IPS DF 6.9 (cell line): ENCODE data around the gene LIG3.

Experiments used
- DNase-seq: peaks from one replicate; pipeline ENCODE4 v3.0.0-alpha.2; 2013; ENCODE audit warnings: low read depth, low spot score
- H3K27ac ChIP-seq: one replicate; pipeline ENCODE4 v1.5.1; 2013; ENCODE audit warnings: low read length, control low read depth
- H3K27me3 ChIP-seq: 2 replicates; pipeline ENCODE4 v1.6.1; 2013; ENCODE audit warnings: mild to moderate bottlenecking, low read length; ENCODE audit not compliant: control insufficient read depth, insufficient read depth
- H3K36me3 ChIP-seq: 2 replicates; pipeline ENCODE4 v1.6.1; 2013; ENCODE audit warnings: low read length; ENCODE audit not compliant: control insufficient read depth, insufficient read depth
- H3K4me1 ChIP-seq: 2 replicates; pipeline ENCODE4 v1.6.1; 2013; ENCODE audit warnings: low read length; ENCODE audit not compliant: control insufficient read depth, insufficient read depth
- H3K4me3 ChIP-seq: 2 replicates; pipeline ENCODE4 v1.5.1; 2013; ENCODE audit warnings: mild to moderate bottlenecking, low read length
- H3K9me3 ChIP-seq: 2 replicates; pipeline ENCODE4 v1.6.1; 2013; ENCODE audit warnings: low read length, inconsistent platforms; ENCODE audit not compliant: control insufficient read depth, insufficient read depth
- WGBS: extraction: QIAGEN DNeasy Blood & Tissue Kit; methylation state at CpG from one replicate; pipeline ENCODE4 v1.1.7; 2013; ENCODE audit warnings: mixed read lengths, missing lambda C conversion rate; ENCODE audit not compliant: insufficient read length, insufficient coverage; 5-methylcytosine and 5-hydroxymethylcytosine counted together

LIG3 gene

GRCh38 chr17:35052780-35053179, 72.5 kb downstream of the LIG3 start:
- Histone ChIP-seq H3K27ac (no peak overlapping the region), H3K36me3 (no peaks in the 10 kb centered on the region), H3K9me3 (no peaks in the 10 kb centered on the region), H3K4me1 (no peaks in the 10 kb centered on the region; the same call in 1 of the 2 replicates), H3K27me3 (no peaks in the 10 kb centered on the region), H3K4me3 (no peak overlapping the region)
- no peak for DNase-seq

DNA sequence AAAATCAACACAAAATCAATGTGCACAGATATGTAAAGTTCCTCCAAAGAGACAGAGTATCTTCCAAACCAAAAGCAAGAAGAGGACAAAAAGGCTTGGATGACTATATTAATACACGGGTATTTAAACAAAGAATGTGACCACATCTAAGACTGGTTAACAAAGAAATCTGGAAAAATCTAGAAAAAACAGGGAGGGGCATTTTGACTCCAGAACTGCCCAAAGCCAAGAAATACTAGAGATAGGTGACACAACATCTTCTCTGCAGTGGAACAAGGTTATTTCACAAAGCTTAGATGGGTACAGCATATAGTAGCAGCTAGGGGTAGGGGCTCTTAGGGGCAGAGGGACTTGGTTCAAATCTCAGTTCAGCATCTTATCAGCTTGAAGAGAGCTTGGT, 72.9 kb downstream of the LIG3 start:
- H3K27ac ChIP-seq: no peak overlapping the region
- no peaks in the 10 kb centered on the region for H3K36me3 ChIP-seq
- no peaks in the 10 kb centered on the region for H3K9me3 ChIP-seq
- WGBS: no CpG with 5 or more reads among the region's 1 CpG
- no peak for DNase-seq
- H3K4me1 ChIP-seq: no peaks in the 10 kb centered on the region; the same call in 1 of the 2 replicates
- no peak overlapping the region for H3K4me3 ChIP-seq
- H3K27me3 ChIP-seq: no peaks in the 10 kb centered on the region

DNA sequence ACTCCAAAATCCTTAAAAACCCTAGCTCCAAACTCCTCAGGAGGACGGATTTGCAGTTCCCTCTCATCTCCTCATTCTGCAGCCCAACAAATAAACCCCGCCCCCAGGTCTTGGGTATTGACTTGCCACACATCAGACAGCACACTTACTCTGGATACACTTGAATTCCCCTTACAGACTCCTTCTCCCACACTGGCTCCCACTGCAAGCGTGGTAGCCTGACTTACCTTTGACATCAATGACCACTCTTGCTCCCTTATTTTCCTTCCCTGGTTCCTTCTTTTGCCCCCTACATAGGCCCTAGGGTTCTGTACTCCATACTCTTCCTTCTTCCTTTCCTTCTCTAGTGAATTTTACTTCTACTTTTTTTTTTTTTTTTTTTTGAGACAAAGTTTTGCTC, 75.7 kb downstream of the LIG3 start:
- H3K27ac ChIP-seq: no peak overlapping the region
- WGBS: no CpG with 5 or more reads among the region's 3 CpGs
- no peaks in the 10 kb centered on the region for H3K9me3 ChIP-seq
- H3K4me3 ChIP-seq: no peak overlapping the region
- no peak for DNase-seq
- no peaks in the 10 kb centered on the region for H3K36me3 ChIP-seq
- no peaks in the 10 kb centered on the region for H3K27me3 ChIP-seq
- H3K4me1 ChIP-seq: no peaks in the 10 kb centered on the region; the same call in 1 of the 2 replicates

DNA sequence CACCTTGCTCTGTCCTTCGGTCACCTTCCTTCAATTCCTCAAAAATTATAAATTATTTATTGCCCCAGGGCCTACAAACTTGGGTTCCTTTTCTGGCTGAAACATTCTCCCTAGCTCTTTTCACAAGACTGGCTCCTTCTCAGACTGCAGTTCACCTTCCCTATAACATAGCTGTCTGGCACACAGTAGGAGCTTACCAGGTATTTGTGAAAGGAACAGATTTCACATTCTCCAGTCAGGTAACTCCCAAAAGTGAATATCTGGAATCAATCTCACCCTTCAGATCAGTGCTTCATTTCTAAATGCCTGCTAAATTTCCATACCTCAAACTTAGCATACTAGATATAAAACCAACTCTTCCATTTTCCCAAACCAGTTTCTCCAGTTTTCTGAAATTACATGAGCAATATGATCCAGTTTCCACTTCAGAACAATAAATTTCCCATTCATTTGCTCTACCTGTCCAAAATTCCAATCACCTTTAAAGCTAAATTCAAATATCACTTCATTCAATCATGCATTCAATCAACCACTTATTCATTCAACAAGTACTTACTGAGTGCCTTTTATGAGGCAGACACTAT, 77.1 kb downstream of the LIG3 start:
- H3K9me3 ChIP-seq: no peaks in the 10 kb centered on the region
- 100% methylated on average over 1 of the region's 1 CpG for WGBS
- H3K4me3 ChIP-seq: no peak overlapping the region
- no peaks in the 10 kb centered on the region for H3K27me3 ChIP-seq
- H3K36me3 ChIP-seq: no peaks in the 10 kb centered on the region
- no peaks in the 10 kb centered on the region; the same call in 1 of the 2 replicates for H3K4me1 ChIP-seq
- no peak for DNase-seq
- H3K27ac ChIP-seq: no peak overlapping the region
